GM18507 (cell line): Measurements from ENCODE around the gene MAP4K1.

Source experiments
- DNase-seq: peaks from one replicate; pipeline ENCODE4 v3.0.0; 2011; ENCODE audit warnings: low read depth; ENCODE audit not compliant: insufficient read length; ENCODE audit errors: extremely low spot score
- FAIRE-seq: peaks from 2 replicates; lab custom pipeline; 2011; peaks lifted over from hg19 to GRCh38; lab: Jason Lieb, UNC

Gene MAP4K1

DNA sequence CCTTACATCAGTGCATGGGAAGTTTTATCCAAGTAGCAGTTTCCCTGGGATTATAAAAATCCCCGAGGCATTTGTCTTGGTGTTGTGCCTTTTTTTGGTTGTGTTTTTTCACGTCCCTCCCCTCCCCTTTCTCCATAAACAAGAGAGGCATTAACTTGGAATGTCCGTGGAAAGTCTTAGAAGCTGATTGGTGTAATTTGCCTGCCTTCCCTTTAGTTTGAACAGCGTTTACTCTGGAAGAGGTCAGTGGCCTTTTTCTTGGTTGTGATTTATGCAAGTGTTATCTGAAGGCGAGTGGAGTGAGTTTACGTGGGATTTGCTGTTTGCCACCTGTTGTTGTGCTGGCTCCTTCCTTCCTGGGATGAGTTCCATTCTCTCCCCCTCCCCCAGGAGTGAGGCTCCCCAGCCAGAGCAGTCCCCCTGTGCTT, 36.9 kb upstream of the MAP4K1 start:
- FAIRE-seq (no peak), DNase-seq (no peak)

DNA sequence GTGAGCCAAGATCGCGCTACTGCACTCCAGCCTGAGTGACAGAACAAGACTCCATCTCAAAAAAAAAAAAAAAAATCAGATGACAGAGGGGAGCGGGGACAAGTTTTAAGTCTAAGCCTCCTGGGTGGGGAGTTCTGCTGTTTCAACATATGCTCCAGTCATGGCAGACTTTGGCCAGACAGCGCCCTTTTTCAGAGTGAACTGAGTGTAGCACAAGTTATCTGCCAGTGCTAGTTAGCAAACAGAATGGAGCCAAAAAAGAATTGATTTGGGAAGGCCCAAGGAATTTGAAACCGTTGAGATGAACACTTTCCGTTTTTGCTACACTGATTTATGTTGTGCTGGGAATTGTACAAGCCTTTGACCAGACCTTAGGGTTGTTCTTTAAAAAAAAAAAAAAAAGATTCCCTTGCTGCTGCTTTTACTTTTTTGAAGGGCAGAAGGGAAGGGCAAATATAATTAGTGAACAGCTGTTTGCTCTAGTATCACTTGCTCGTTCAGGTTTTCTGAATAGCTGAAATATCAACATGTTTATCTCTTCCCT, 35.3 kb upstream of the MAP4K1 start:
- DNase-seq = no peak

DNA sequence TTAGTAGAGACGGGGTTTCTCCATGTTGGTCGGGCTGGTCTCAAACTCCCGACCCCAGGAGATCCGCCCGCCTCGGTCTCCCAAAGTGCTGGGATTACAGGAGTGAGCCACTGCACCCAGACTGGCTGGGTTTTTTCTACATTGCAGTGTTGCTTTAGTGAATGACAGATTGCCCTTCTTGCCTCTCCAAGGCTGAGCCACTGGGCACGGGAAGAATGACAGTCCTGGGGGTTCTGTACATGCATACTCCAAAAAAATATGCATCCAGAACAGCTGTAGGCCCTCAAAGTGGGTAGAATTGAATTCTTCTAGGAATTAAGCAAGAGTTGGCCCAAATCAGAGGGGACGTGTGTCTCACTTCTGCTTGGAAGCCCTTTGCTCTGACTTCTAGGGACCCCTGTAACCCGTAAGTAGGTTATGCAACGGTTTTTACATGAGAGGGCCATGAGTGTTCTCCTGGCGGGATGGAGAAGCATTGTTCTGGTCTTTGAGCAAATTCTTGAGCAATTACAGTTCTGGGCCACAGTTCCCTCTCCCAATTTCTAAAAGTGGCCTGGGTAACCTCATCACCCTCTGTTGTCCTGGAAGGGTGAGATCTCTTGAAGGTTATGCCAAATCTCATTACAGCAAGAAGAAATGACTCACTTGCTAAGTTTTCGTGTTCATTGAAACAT, 33.3 kb upstream of the MAP4K1 start:
- no peak for FAIRE-seq

More for the DNA sequence above, 35.3 kb upstream of the MAP4K1 start:
- no peak for FAIRE-seq

DNA sequence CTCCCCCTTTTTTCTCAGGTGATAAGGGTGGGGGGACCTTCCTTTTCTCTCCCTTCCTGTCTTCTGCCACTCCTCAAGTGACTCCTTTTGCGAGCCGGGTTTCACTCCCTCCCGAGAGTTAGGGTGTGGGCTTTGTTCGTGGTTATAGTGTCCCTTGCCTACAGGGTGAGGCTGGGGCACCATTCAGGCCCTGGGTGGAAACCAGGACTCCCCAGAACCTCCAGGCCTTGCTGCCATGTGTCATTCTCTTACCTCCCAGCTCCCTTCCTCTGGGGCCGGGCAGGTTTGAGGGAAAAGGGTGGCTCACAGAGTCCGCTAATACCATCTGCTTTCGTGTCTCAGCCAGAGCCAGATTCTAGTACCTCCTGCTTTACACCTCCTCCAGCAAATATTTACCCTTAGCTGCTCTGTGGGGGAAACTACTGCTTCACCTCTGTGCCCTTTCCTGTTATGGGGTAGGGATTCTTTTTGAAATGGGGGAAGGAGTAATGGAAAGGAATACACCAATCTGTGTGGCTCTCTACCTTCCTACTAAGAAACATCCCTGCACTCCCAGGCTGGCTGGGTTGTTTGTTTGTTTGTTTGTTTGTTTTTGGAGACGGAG, 32.5 kb upstream of the MAP4K1 start:
- DNase-seq = no peak
- FAIRE-seq = no peak

More for the DNA sequence above, 33.3 kb upstream of the MAP4K1 start:
- DNase-seq = no peak

DNA sequence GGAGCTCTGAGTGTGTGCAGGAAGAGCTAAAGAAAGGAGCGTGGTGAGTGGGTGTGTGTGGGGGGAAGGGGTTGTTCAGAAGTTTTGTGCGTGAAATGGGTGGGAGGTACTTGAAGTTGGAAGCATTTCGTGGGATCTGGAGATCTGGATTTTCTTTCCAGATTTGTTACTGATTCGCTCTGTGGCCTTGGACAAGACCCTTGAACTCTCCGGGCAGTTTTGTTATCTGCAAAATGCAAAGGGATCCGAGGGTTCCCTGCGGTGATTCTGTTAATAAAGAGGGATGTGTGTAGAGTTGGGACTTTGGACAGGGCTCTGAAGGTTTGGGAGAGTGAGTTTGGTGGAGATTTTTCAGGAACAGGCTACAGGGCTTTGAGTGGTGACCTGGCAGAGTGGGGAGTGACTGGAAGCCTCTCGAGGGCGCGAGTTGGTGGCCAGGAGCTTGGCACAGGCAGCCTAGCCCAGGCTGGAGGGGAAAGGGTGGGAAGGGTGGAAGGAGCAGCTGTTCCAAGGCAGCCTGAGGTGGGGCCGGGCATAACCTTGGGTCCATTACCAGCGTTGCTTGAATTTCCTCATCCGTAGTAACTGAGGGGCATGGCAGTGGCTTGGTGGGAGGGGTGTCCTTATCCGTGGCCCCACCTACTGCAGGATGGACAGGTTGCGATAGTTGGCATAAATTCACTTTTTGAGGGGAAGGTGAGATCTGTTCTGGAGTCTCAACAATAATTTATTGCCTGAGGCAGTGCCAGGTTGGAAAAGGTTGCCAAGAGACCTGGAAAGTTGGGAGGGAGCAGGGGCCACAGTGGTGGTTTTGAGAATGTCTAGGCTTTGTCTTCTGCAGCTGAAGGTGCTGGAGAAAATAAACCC, 31.8 kb upstream of the MAP4K1 start:
- no peak for DNase-seq
- FAIRE-seq = no peak

DNA sequence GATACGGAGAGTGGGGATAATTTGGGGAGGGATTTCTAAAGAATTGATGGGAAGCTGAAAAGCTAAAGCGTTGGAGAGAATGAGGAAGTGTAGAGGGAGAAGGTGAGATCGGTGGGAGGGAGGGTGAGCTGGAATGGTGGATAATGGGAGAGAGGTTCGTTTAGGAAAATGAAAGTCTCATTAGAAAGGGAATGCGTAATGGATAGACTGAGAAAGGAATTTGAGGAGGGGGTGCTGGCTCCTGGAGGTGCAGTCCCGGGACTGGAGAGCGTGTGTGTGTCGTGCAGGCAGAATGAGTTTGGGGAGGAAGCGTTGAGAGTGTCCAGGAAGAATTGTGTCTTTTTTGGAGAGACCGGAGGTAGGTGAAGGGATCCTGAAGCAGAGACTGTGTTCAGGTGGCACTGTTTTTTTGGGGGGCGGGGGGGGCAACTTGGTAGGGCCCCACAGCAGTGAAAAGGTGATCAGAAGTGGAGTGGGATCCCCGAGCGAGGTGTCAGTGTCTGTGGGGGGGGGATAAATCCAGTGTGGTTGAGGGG, 31.1 kb upstream of the MAP4K1 start:
- FAIRE-seq = no peak
- no peak for DNase-seq

DNA sequence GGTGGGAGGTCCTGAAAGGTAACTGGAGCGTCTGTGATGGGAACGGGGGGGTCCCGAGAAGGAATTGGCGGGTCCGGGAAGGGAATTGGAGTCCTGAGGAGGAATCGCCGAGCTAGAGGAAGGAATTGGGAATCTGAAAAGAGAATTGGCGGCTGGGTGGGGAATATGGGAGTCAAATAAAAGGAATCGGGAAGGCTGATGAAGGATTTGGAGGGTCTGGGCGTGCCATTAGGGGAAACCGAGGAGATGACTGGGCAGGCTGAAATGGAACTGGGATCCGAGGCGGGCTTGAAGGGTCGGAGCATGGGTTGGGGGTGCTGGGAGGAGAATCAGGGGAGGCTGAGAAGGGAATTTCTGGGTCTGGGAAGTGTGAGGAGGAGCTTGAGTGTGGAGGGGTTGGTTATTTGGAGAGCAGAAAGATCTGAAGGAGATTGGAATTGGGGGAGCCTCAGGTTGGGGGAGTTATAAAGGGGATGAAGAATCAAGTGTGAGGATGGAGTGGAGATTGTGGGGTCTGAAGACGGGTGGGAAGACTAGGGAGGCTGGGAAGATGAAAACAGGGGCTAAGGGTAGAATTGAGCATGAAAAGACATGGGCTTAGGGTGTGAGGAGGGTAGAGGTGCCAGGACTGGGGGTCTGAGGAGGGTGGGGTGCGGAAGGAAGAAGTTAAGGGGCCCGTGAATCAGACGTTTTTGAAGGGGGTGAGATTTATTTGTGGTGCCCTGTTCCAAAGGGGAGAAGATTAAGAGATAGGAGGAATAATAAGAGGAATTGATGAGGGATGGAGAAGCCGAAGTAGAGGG, 30.4 kb upstream of the MAP4K1 start:
- DNase-seq = no peak
- FAIRE-seq = no peak

DNA sequence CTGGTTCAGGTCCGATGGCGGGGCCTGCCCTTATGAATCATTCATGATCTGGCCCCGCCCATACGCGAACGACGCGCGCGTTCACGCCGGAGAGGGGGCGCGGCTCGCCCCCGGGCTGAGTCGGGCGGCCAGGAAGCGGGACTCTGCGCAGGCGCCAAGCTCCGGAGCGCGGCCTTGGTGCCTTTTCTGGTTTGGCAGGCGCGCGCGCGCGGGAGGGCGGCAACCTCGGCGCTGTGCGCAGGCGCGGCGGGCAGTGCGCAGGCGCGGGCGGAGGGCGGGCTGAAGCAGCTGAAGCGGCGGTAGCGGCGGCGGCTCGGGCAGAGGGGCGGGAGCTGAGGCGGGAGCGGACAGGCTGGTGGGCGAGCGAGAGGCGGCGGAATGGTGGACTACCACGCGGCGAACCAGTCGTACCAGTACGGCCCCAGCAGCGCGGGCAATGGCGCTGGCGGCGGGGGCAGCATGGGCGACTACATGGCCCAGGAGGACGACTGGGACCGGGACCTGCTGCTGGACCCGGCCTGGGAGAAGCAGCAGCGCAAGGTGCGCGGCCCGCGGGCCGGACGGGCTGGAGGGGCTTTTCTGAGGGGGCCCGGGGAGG, 29.7 kb upstream of the MAP4K1 start, which contains the start of gene ACTN4:
TSS of gene ACTN4 (plus strand) at position 282 of the 598 bp plus-strand sequence. CDS start at position 379, 97 bp downstream.
- FAIRE-seq = peak; percentile 97
- peak; percentile 97 for DNase-seq

DNA sequence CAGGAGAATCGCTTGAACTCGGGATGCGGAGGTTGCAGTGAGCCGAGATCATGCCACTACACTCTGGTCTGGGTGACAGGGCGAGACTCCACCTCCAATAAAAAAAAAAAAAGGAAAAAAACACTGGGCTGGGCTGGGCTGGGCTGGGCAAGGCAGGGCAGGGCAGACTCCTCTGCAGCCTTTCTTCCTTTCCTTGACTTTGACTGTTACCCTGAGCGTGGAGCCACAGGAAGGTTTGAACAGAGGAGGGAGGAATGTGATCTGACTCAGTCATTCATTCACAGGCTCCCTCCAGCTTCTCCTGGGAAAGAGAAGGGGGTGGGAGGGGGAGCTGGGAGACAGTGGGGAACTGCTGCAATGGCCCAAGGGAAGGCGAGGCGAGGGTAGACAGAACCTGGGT, 27.0 kb upstream of the MAP4K1 start:
- DNase-seq = no peak
- FAIRE-seq = no peak

DNA sequence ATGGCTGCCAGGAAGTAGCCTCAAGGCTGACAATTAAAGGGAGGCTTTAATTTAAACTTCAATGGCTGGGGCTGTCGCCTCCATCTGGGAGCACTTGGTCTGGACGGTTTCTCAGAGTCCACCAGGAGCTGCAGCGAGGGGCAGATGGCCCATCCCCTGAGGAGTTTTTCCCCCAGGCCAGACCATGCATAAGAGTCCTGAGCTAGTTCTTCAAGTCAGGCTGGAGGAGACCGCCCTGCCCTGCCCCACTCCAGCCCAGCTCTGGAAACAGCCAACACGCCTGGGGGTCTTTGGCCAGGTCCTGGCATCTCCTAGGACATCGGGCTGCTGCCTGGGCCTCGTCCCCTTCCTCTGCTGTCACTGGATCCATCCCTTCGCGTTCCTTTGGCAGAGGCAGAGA, 24.4 kb upstream of the MAP4K1 start:
- FAIRE-seq (no peak), DNase-seq (no peak)

DNA sequence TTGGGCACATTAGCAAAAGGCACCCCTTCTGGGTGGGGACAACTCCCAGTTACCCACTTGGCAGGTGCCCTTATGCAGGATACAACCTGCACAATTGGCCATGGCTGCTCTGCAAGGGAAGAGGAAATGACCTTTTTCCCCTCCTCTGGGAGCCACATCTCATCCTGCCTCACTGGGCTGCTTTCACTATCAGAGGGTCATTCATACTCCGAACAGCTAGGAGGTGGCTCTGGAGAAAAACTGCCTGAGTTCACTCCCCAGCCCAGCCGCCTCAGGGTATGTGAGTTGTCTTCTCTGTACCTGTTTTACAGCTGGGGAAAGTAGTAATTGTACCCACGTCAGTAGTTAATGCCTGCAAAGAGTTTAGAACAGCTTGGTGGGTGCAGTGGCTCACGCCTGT, 22.6 kb upstream of the MAP4K1 start:
- DNase-seq (no peak), FAIRE-seq (no peak)

DNA sequence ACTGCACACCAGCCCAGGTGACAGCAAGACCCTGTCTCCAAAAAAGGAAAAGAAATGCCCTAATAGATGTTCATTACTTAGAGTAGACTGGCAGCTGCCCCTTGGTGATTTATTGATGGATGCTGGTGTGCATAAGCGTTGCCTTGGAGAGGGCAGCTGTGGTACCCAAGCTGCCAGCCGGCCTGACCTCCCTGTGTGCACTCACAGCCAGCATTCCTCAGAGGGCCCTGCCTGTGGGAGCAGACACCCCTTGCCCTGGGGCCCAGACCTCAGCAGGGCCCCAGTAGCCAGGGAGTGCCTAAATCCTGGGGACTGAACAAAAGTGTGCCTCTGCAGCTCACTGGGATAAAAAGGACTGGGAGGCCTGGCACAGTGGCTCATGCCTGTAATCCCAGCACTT, 21.9 kb upstream of the MAP4K1 start:
- no peak for DNase-seq
- FAIRE-seq = no peak

DNA sequence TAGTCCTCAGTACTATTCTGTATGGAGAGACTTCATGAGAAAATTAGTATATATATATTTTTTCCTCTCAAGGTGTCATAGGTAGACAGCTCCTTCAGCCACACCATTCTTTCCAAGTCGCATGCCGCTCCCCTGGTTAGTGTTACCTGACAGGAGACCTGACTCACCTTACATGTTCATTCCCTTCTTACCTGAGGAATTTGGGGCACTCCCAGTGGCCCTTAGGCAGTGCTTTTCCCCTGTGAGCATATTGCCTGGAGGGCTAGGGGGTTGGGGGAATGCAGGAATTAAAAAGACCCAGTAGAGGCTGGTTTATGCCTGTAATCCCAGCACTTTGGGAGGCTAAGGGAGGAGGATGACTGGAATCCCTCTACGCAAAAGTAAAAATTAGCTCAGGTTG, 20.7 kb upstream of the MAP4K1 start:
- no peak for FAIRE-seq

DNA sequence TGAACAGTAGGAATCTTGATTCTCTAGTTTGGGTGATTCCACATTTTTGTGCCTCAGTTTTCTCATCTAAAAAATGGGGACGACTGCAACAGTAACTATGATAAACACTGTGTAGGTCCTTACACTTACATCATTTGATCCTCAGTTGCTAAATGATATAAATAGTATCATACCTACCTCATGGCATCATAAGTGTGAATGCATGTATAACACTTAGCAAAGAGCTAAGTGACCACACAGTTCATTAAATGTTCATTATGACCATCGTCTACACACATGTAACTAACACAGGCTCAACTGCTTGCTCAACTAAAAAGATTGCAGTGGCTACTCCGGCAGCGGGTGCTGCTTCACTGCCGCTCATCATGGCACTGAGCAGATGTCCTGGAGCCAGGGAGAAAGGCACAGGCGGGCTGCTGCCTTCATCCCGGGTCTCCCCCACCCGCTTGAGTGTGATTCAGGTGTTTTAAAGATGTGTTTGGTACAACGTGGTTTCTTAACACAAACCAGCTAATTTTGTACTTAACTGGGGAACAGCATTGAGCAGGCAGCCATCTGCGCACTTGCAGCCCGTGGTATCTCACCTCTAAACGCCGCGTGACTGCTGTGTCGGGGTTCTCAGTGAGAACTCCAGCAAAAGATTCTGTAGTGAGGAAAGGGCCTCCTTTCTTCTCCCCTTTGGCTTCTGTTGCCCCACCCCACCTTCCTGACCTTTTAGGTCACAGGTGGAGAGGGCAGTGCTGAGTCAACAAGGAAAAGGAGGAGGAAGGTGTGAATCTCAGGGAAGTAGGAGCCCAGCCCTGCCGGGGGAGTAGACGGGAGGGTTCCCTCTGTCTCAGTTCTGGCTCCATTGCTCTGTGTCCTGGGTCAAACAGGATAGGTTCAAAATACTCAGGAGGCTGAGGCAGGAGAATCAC, 18.0 kb upstream of the MAP4K1 start:
- FAIRE-seq = no peak

More for the DNA sequence above, 20.7 kb upstream of the MAP4K1 start:
- no peak for DNase-seq

DNA sequence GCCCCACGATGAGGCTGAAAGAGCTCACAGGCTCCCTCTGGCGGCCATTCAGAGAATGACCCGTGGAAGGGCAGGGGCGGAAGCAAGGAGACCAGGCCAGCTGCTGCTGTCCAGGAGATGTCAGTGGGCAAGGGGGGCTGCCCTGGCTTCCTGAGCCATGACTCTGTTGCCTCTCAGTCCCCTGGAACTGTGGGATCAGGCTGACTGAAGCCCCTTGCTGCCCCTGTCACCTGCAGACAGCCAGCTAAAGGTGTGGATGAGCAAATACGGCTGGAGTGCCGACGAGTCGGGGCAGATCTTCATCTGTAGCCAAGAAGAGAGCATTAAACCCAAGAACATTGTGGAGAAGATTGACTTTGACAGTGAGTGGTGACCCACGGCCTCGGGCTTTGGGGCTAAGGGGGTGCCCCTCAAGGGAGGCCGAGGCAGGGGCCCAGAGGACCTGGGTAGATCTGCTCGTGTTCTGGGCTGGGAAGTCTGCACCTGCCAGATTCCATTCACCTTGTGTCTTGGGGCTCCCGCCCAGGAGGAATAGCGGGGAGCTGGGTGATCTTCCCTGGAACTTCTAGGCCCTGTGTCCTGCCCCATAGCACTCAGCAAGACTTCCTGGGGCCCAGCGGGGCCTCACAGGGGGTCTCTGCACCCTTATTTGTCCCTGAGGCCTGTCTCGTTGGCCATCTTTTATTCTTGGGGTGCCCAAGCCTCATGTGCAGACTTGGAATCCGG, 17.2 kb upstream of the MAP4K1 start:
- DNase-seq (peak; percentile 58), FAIRE-seq (peak; percentile 75)

More for the DNA sequence above, 18.0 kb upstream of the MAP4K1 start:
- no peak for DNase-seq

DNA sequence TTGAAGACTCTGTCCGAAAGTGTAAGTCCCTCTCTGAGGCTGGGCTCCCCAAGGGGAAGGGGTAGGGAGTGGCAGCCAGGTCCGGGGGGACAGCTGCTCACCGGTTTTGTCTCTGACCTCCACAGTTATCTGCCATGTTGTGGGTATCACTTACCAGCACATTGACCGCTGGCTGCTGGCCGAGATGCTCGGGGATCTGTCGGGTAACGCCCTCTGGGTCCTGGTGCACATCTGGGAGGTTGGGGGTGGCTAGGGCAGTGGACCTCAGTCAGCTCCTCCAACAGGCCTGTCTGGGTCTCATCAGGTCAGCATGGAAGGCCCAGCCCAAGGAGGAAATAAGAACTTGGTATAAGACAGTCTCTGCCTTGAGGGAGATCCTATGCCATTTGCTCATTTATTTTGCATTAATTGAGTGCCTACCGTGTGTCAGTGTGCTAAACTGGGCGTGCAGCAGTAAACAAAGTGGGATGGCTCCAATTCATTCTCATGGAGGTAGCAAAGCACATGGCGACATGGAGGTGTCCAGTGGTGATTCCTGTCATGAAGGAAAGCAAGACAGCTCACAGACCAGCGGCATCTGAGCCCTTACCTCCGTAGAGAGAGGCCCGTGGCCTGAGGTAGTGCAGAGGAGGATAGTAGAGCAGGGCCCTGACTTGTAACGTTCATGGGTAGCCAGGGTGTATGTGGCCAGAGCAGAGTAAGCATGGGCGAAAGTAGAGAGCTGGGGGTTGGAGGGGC, 14.9 kb upstream of the MAP4K1 start:
- DNase-seq = no peak
- no peak for FAIRE-seq
